T-helper 2 cell (primary cell): ENCODE measurements around the gene SACM1L.
"Not testable (repeated sequence)": the region's sequence is repeated elsewhere in the genome, so short reads cannot be mapped to it uniquely, and the experiment has no call there.

ENCODE experiments used
- DNase-seq, 5 experiments: peaks; one replicate each; pipeline versions ENCODE4 v3.0.0 to v3.0.0-alpha.2; 2012 to 2022

The SACM1L gene

GRCh38 chr3:45670436-45670835 lies 18.8 kb upstream of the SACM1L start:
- DNase-seq, result no peak

GRCh38 chr3:45670991-45671390 lies 18.2 kb upstream of the SACM1L start:
- DNase-seq, result no peak

- no peak for DNase-seq
These were observed 15.9 kb upstream of the SACM1L start for GRCh38 chr3:45673273-45673672.

GRCh38 chr3:45676325-45677032 lies 12.7 kb upstream of the SACM1L start:
- peak in 1 of 5 experiments; percentile 34 for DNase-seq

- DNase-seq, result peak in 4 of 5 experiments; percentile 33 to 81 (median 54)
These were observed 12.2 kb upstream of the SACM1L start for GRCh38 chr3:45677033-45677446.

GRCh38 chr3:45677841-45678240 lies 11.4 kb upstream of the SACM1L start:
- DNase-seq, result no peak

GRCh38 chr3:45679805-45680204 lies 9.4 kb upstream of the SACM1L start:
- DNase-seq, result no peak

- DNase-seq, result no peak
These were observed 8.0 kb upstream of the SACM1L start for GRCh38 chr3:45681221-45681620.

GRCh38 chr3:45681846-45682245 lies 7.3 kb upstream of the SACM1L start:
- DNase-seq, result no peak

- no peak for DNase-seq
These were observed 6.9 kb upstream of the SACM1L start for GRCh38 chr3:45682311-45682710.

GRCh38 chr3:45682786-45683185 lies 6.4 kb upstream of the SACM1L start:
- DNase-seq, result no peak

- peak in 1 of 5 experiments; percentile 34 for DNase-seq
These were observed 5.5 kb upstream of the SACM1L start for GRCh38 chr3:45683417-45684326.

- no peak for DNase-seq
These were observed 4.8 kb upstream of the SACM1L start for GRCh38 chr3:45684327-45684892.

GRCh38 chr3:45685722-45686121 lies 3.5 kb upstream of the SACM1L start:
- not testable (repeated sequence) for DNase-seq

GRCh38 chr3:45686850-45687249 lies 2.3 kb upstream of the SACM1L start:
- no peak for DNase-seq

GRCh38 chr3:45687828-45688193 lies 1.4 kb upstream of the SACM1L start:
- DNase-seq, result no peak

- DNase-seq, result peak in 2 of 5 experiments; percentile 16 to 51
These were observed 858 bp upstream of the SACM1L start for GRCh38 chr3:45688194-45688881.

GRCh38 chr3:45689787-45690145 lies 570 bp downstream of the SACM1L start:
- DNase-seq, result peak in 1 of 5 experiments; percentile 31

GRCh38 chr3:45690336-45691035 lies 1.3 kb downstream of the SACM1L start:
- peak in 1 of 5 experiments; percentile 76 for DNase-seq

GRCh38 chr3:45691842-45692241 lies 2.6 kb downstream of the SACM1L start:
- no peak for DNase-seq

- no peak for DNase-seq
These were observed 3.7 kb downstream of the SACM1L start for GRCh38 chr3:45692866-45693265.

GRCh38 chr3:45693941-45694521 lies 4.8 kb downstream of the SACM1L start:
- DNase-seq, result peak in 3 of 5 experiments; percentile 25 to 80 (median 75)
